CD8-positive, alpha-beta memory T cell (primary cell): ENCODE data around the gene ADGRV1. TPM values are rescaled to one million over a fixed set of nuclear protein-coding genes. Genes with fewer than 3 reads are reported as not detected.
"Not testable (repeated sequence)": the region's sequence is repeated elsewhere in the genome, so short reads cannot be mapped to it uniquely, and the experiment has no call there.

ENCODE experiments used
- CTCF ChIA-PET: fragments of 350-600 bp; sonication (Branson Sonifier 250); formaldehyde crosslinking; loops from one replicate; lab custom pipeline; 2021; ENCODE audit warnings: antibody characterized with exemption; lab: Charles Lee
- POLR2A ChIA-PET: fragments of 350-600 bp; sonication (Branson Sonifier 250); formaldehyde crosslinking; loops from one replicate; lab custom pipeline; 2021; ENCODE audit warnings: antibody characterized with exemption; lab: Charles Lee
- DNase-seq, 5 donors: peaks; one replicate each; pipeline versions ENCODE4 v3.0.0 to v3.0.0-alpha.2; 2020 to 2022; ENCODE audit warnings: mixed read lengths in 1 of 5
- H3K27ac ChIP-seq: one replicate; pipeline ENCODE4 v1.7.0; 2013; ENCODE audit warnings: low read depth, mild to moderate bottlenecking, low read length, moderate library complexity
- H3K27me3 ChIP-seq: 2 replicates; pipeline ENCODE4 v1.7.0; 2013; ENCODE audit warnings: low read length, mild to moderate bottlenecking; ENCODE audit not compliant: insufficient read depth, poor library complexity, severe bottlenecking
- H3K36me3 ChIP-seq: 2 replicates; pipeline ENCODE4 v1.7.0; 2013; ENCODE audit warnings: mild to moderate bottlenecking, low read length, moderate library complexity; ENCODE audit not compliant: insufficient read depth
- H3K4me1 ChIP-seq: 2 replicates; pipeline ENCODE4 v1.7.0; 2013; ENCODE audit warnings: mild to moderate bottlenecking, low read length, moderate library complexity; ENCODE audit not compliant: insufficient read depth
- H3K4me3 ChIP-seq: 2 replicates; pipeline ENCODE4 v1.7.0; 2013; ENCODE audit warnings: mild to moderate bottlenecking, low read length
- H3K9me3 ChIP-seq: 2 replicates; pipeline ENCODE4 v1.7.0; 2013; ENCODE audit warnings: mild to moderate bottlenecking, low read length
- H3K27ac Mint-ChIP-seq, 8 donors: one replicate each; pipeline ENCODE4 v1.8.0; 2020 to 2021; ENCODE audit warnings: mixed read lengths in 8 of 8, mild to moderate bottlenecking in 6 of 8, inconsistent platforms in 3 of 8, moderate library complexity in 3 of 8
- H3K27me3 Mint-ChIP-seq, 2 donors: one replicate each; pipeline ENCODE4 v1.8.0; 2020 to 2021; ENCODE audit warnings: mixed read lengths in 2 of 2, mild to moderate bottlenecking in 1 of 2, moderate library complexity in 1 of 2
- H3K36me3 Mint-ChIP-seq, 3 donors: one replicate each; pipeline ENCODE4 v1.8.0; 2020 to 2021; ENCODE audit warnings: mixed read lengths in 3 of 3, inconsistent platforms in 1 of 3, mild to moderate bottlenecking in 1 of 3
- H3K4me1 Mint-ChIP-seq, 3 donors: one replicate each; pipeline ENCODE4 v1.8.0; 2020 to 2021; ENCODE audit warnings: mixed read lengths in 3 of 3, inconsistent platforms in 1 of 3, mild to moderate bottlenecking in 1 of 3
- H3K4me3 Mint-ChIP-seq, 7 donors: one replicate each; pipeline ENCODE4 v1.8.0; 2020 to 2021; ENCODE audit warnings: mixed read lengths in 7 of 7, mild to moderate bottlenecking in 6 of 7, moderate library complexity in 4 of 7, inconsistent platforms in 2 of 7
- H3K9me3 Mint-ChIP-seq, 5 donors: one replicate each; pipeline ENCODE4 v1.8.0; 2020 to 2022; ENCODE audit warnings: mixed read lengths in 5 of 5, mild to moderate bottlenecking in 3 of 5, moderate library complexity in 2 of 5, inconsistent platforms in 1 of 5
- polyA plus RNA-seq: library from polyadenylated mRNA; unstranded; fragments of 300-500 nt; fragmentation: Illumina TruSeq; gene quantifications from one replicate; pipeline ENCODE4 v1.2.3, GENCODE V29; 2021
- total RNA-seq, 2 experiments: library from RNA; stranded (reverse); gene quantifications; one replicate each; pipeline ENCODE4 v1.2.3, GENCODE V29; 2021

ADGRV1 gene
- total and polyA plus RNA-seq, 3 experiments from 2014 or later: 0.33 to 0.44 TPM; not detected in 1

- H3K4me1 Mint-ChIP-seq: no peaks in the 10 kb centered on the region
- no peaks in the 10 kb centered on the region for H3K36me3 Mint-ChIP-seq
- Histone ChIP-seq H3K27me3 (no peaks in the 10 kb centered on the region), H3K27ac (no peak overlapping the region), H3K9me3 (no peaks in the 10 kb centered on the region), H3K4me3 (no peak overlapping the region), H3K36me3 (no peaks in the 10 kb centered on the region), H3K4me1 (no peaks in the 10 kb centered on the region)
- no peak overlapping the region for H3K4me3 Mint-ChIP-seq
- H3K27me3 Mint-ChIP-seq: peaks cover 2 to 14% of the 10 kb centered on the region in 2 donors
- POLR2A ChIA-PET: no interaction called here
- H3K9me3 Mint-ChIP-seq: no peaks in the 10 kb centered on the region
- CTCF ChIA-PET: no interaction called here
- H3K27ac Mint-ChIP-seq: no peak overlapping the region
- no peak for DNase-seq
Measured at GRCh38 chr5:90759119-90759518, 200.5 kb downstream of the ADGRV1 start.

- no peak for DNase-seq
- Histone ChIP-seq H3K27ac (no peak overlapping the region), H3K4me3 (no peak overlapping the region), H3K27me3 (no peaks in the 10 kb centered on the region), H3K36me3 (no peaks in the 10 kb centered on the region), H3K4me1 (no peaks in the 10 kb centered on the region), H3K9me3 (no peaks in the 10 kb centered on the region)
- ChIA-PET CTCF (no interaction called here), POLR2A (no interaction called here)
- peaks cover 2 to 36% of the 10 kb centered on the region in 2 donors for H3K27me3 Mint-ChIP-seq
- no peaks in the 10 kb centered on the region for H3K4me1 Mint-ChIP-seq
- H3K4me3 Mint-ChIP-seq: no peak overlapping the region
- H3K9me3 Mint-ChIP-seq: peaks cover 0 to 4% (median 0%) of the 10 kb centered on the region in 5 donors
- H3K27ac Mint-ChIP-seq: no peak overlapping the region
- H3K36me3 Mint-ChIP-seq: peaks cover 0 to 3% (median 0%) of the 10 kb centered on the region in 3 donors
Measured at GRCh38 chr5:90767710-90768109, 209.1 kb downstream of the ADGRV1 start.

- H3K4me1 ChIP-seq, H3K27ac ChIP-seq, H3K9me3 Mint-ChIP-seq, POLR2A ChIA-PET, H3K9me3 ChIP-seq, DNase-seq, H3K27me3 ChIP-seq, H3K36me3 ChIP-seq, H3K4me1 Mint-ChIP-seq, H3K36me3 Mint-ChIP-seq, H3K4me3 ChIP-seq, H3K4me3 Mint-ChIP-seq: not testable (repeated sequence)
- CTCF ChIA-PET: interaction anchor here (1.1 kb wide), 1 partner anchor 14 kb away, joined by 3 read pairs; no protein-coding TSS in a partner anchor
- Mint-ChIP-seq H3K27ac (peak overlapping the region in 1 of 8 donors; percentile 87), H3K27me3 (peaks cover 4 to 29% of the 10 kb centered on the region in 2 donors)
Measured at GRCh38 chr5:90770006-90770541, 211.5 kb downstream of the ADGRV1 start.

- H3K9me3 Mint-ChIP-seq: no peaks in the 10 kb centered on the region
- peak overlapping the region in 1 of 8 donors; percentile 17 for H3K27ac Mint-ChIP-seq
- H3K36me3 Mint-ChIP-seq: no peaks in the 10 kb centered on the region
- Histone ChIP-seq H3K9me3 (no peaks in the 10 kb centered on the region), H3K27me3 (no peaks in the 10 kb centered on the region), H3K36me3 (no peaks in the 10 kb centered on the region), H3K27ac (no peak overlapping the region), H3K4me3 (no peak overlapping the region), H3K4me1 (no peaks in the 10 kb centered on the region)
- peaks cover 2 to 4% of the 10 kb centered on the region in 2 donors for H3K27me3 Mint-ChIP-seq
- POLR2A ChIA-PET: no interaction called here
- no peak overlapping the region for H3K4me3 Mint-ChIP-seq
- H3K4me1 Mint-ChIP-seq: no peaks in the 10 kb centered on the region
- DNase-seq: no peak
- CTCF ChIA-PET: interaction anchor here (0.8 kb wide), 1 partner anchor 17 kb away, joined by 3 read pairs; no protein-coding TSS in a partner anchor
Measured at GRCh38 chr5:90777959-90778358, 219.4 kb downstream of the ADGRV1 start.

- H3K4me1 ChIP-seq: no peaks in the 10 kb centered on the region
- no peaks in the 10 kb centered on the region for H3K36me3 ChIP-seq
- no peak overlapping the region for H3K27ac Mint-ChIP-seq
- peak; percentile 37 to 66 (median 55) for DNase-seq
- no peak overlapping the region for H3K4me3 ChIP-seq
- H3K9me3 Mint-ChIP-seq: no peaks in the 10 kb centered on the region
- H3K27me3 ChIP-seq: no peaks in the 10 kb centered on the region
- no peaks in the 10 kb centered on the region for H3K9me3 ChIP-seq
- ChIA-PET CTCF (interaction anchor here (1.0 to 1.7 kb wide), 12 partner anchors 9 to 346 kb away, joined by 3 to 13 read pairs (median 3); no protein-coding TSS in a partner anchor), POLR2A (no interaction called here)
- H3K4me1 Mint-ChIP-seq: no peaks in the 10 kb centered on the region
- peaks cover 3 to 6% of the 10 kb centered on the region in 2 donors for H3K27me3 Mint-ChIP-seq
- no peaks in the 10 kb centered on the region for H3K36me3 Mint-ChIP-seq
- no peak overlapping the region for H3K4me3 Mint-ChIP-seq
- H3K27ac ChIP-seq: no peak overlapping the region
Measured at GRCh38 chr5:90783460-90784333, 225.1 kb downstream of the ADGRV1 start.

GRCh38 chr5:90786756-90787155 is 228.2 kb downstream of the ADGRV1 start:
- ChIA-PET POLR2A (no interaction called here), CTCF (no interaction called here)
- Mint-ChIP-seq H3K9me3 (no peaks in the 10 kb centered on the region), H3K27me3 (peaks cover 3 to 15% of the 10 kb centered on the region in 2 donors), H3K36me3 (no peaks in the 10 kb centered on the region), H3K27ac (no peak overlapping the region), H3K4me1 (no peaks in the 10 kb centered on the region), H3K4me3 (no peak overlapping the region)
- no peaks in the 10 kb centered on the region for H3K27me3 ChIP-seq
- H3K4me3 ChIP-seq: no peak overlapping the region
- no peaks in the 10 kb centered on the region for H3K4me1 ChIP-seq
- no peaks in the 10 kb centered on the region for H3K36me3 ChIP-seq
- H3K27ac ChIP-seq: no peak overlapping the region
- H3K9me3 ChIP-seq: no peaks in the 10 kb centered on the region
- no peak for DNase-seq

GRCh38 chr5:90792725-90793124 is 234.1 kb downstream of the ADGRV1 start:
- Histone ChIP-seq H3K4me3 (no peak overlapping the region), H3K9me3 (no peaks in the 10 kb centered on the region), H3K4me1 (no peaks in the 10 kb centered on the region), H3K27me3 (no peaks in the 10 kb centered on the region), H3K27ac (no peak overlapping the region), H3K36me3 (no peaks in the 10 kb centered on the region)
- H3K4me3 Mint-ChIP-seq: no peak overlapping the region
- no peak for DNase-seq
- peaks cover 0 to 23% of the 10 kb centered on the region in 2 donors for H3K27me3 Mint-ChIP-seq
- H3K9me3 Mint-ChIP-seq: peaks cover 6 to 18% (median 14%) of the 10 kb centered on the region in 5 donors
- no peaks in the 10 kb centered on the region for H3K4me1 Mint-ChIP-seq
- ChIA-PET CTCF (interaction anchor here (3.0 kb wide), 1 partner anchor 9 kb away, joined by 13 read pairs; no protein-coding TSS in a partner anchor), POLR2A (no interaction called here)
- no peaks in the 10 kb centered on the region for H3K36me3 Mint-ChIP-seq
- H3K27ac Mint-ChIP-seq: no peak overlapping the region

GRCh38 chr5:90793183-90793582 is 234.6 kb downstream of the ADGRV1 start:
- Histone ChIP-seq H3K36me3 (no peaks in the 10 kb centered on the region), H3K27me3 (no peaks in the 10 kb centered on the region), H3K27ac (no peak overlapping the region), H3K9me3 (no peaks in the 10 kb centered on the region), H3K4me1 (no peaks in the 10 kb centered on the region), H3K4me3 (no peak overlapping the region)
- POLR2A ChIA-PET: no interaction called here
- Mint-ChIP-seq H3K27me3 (peaks cover 0 to 23% of the 10 kb centered on the region in 2 donors), H3K4me3 (no peak overlapping the region), H3K36me3 (no peaks in the 10 kb centered on the region), H3K9me3 (peaks cover 6 to 21% (median 16%) of the 10 kb centered on the region in 5 donors), H3K4me1 (no peaks in the 10 kb centered on the region), H3K27ac (no peak overlapping the region)
- no peak for DNase-seq
- CTCF ChIA-PET: interaction anchor here (3.0 kb wide), 1 partner anchor 9 kb away, joined by 13 read pairs; no protein-coding TSS in a partner anchor
